HEK293T (cell line): ENCODE results near the gene JARID2.

Source experiments
- CTCF ChIA-PET: fragments of 350-600 bp; formaldehyde crosslinking; extraction: SDS; loops from one replicate; lab custom pipeline; 2021; ENCODE audit warnings: antibody characterized with exemption, inconsistent platforms; lab: Yijun Ruan, JAX
- POLR2A ChIA-PET: fragments of 350-600 bp; formaldehyde crosslinking; extraction: SDS; loops from one replicate; lab custom pipeline; 2020; ENCODE audit warnings: antibody characterized with exemption, inconsistent platforms; lab: Yijun Ruan, JAX
- DNase-seq: peaks from one replicate; pipeline ENCODE4 v3.0.0; 2012; ENCODE audit warnings: mixed read lengths; ENCODE audit errors: extremely low spot score
- ARNT ChIP-seq: fragments of 450-650 bp; IDR thresholded peaks from 2 replicates; pipeline ENCODE4 v1.6.1; 2017; ENCODE audit warnings: mild to moderate bottlenecking
- BHLHE40 ChIP-seq: fragments of 450-650 bp; IDR thresholded peaks from 2 replicates; pipeline ENCODE4 v1.6.1; 2016; ENCODE audit warnings: mild to moderate bottlenecking, moderate library complexity, borderline replicate concordance
- CTBP1 ChIP-seq: fragments of 450-650 bp; IDR thresholded peaks from 2 replicates; pipeline ENCODE4 v1.6.1; 2016; ENCODE audit warnings: borderline replicate concordance
- ELF4 ChIP-seq: fragments of 450-650 bp; IDR thresholded peaks from 2 replicates; pipeline ENCODE4 v1.6.1; 2017; ENCODE audit warnings: antibody characterized with exemption
- FOXA1 ChIP-seq: fragments of 450-650 bp; IDR thresholded peaks from 2 replicates; pipeline ENCODE4 v1.6.1; 2016; ENCODE audit warnings: mild to moderate bottlenecking
- FOXK2 ChIP-seq: fragments of 450-650 bp; IDR thresholded peaks from 2 replicates; pipeline ENCODE4 v1.6.1; 2016; ENCODE audit warnings: mild to moderate bottlenecking
- FOXM1 ChIP-seq: fragments of 450-650 bp; IDR thresholded peaks from 2 replicates; pipeline ENCODE4 v1.6.1; 2017; ENCODE audit warnings: mild to moderate bottlenecking, borderline replicate concordance
- HDGF ChIP-seq: fragments of 450-650 bp; IDR thresholded peaks from 2 replicates; pipeline ENCODE4 v1.6.1; 2017; ENCODE audit warnings: antibody characterized with exemption, borderline replicate concordance
- L3MBTL2 ChIP-seq: fragments of 450-650 bp; conservative IDR thresholded peaks from 2 replicates; pipeline ENCODE4 v1.6.1; 2016; ENCODE audit warnings: mild to moderate bottlenecking
- LEF1 ChIP-seq: fragments of 450-650 bp; IDR thresholded peaks from 2 replicates; pipeline ENCODE4 v1.6.1; 2017; ENCODE audit warnings: mild to moderate bottlenecking, borderline replicate concordance
- NFRKB ChIP-seq: fragments of 450-650 bp; IDR thresholded peaks from 2 replicates; pipeline ENCODE4 v1.6.1; 2016; ENCODE audit warnings: mild to moderate bottlenecking, moderate library complexity
- PKNOX1 ChIP-seq: fragments of 450-650 bp; IDR thresholded peaks from 2 replicates; pipeline ENCODE4 v1.6.1; 2016
- SP1 ChIP-seq: fragments of 450-650 bp; IDR thresholded peaks from 2 replicates; pipeline ENCODE4 v1.6.1; 2017
- SUZ12 ChIP-seq: fragments of 450-650 bp; IDR thresholded peaks from 2 replicates; pipeline ENCODE4 v1.6.1; 2016; ENCODE audit warnings: mild to moderate bottlenecking
- TARDBP ChIP-seq: fragments of 450-650 bp; IDR thresholded peaks from 2 replicates; pipeline ENCODE4 v1.6.1; 2016
- ZNF384 ChIP-seq: fragments of 450-650 bp; IDR thresholded peaks from 2 replicates; pipeline ENCODE4 v1.6.1; 2016

The JARID2 gene

DNA sequence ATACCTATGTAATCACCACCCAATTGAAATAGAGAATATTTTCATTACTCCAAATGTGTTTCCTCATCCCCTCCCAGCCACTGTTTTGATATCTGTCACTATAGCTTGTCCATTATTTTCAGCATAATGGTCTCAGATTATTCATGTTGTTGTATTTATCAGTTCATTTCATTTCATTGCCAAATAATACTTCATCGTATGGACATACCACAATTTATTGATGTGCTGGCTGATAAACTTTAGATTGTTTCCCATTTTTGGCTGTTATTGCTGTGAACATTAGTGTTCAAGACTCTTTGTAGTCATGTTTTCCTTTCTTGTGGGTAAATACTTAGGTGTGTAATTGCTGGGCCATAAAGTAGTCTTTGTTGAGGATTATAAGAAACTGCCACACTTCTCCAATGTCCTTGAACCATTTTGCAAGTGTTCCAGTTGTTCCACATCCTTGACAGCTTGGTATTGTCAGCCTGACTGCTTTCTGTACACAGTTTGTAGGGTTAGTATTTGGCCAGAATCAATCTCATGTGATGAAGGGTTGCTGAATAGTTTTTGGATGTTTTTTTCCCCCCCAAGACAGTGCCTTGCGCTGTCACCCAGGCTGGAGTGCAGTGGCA lies 44.3 kb downstream of the JARID2 start:
- no peak for TF ChIP-seq FOXK2
- TF ChIP-seq ARNT = no peak
- no peak for TF ChIP-seq LEF1
- no peak for TF ChIP-seq HDGF
- TF ChIP-seq L3MBTL2 = no peak
- no peak for TF ChIP-seq FOXA1
- TF ChIP-seq BHLHE40 = no peak
- no peak for TF ChIP-seq FOXM1
- TF ChIP-seq TARDBP = no peak
- no peak for TF ChIP-seq SUZ12
- no peak for TF ChIP-seq NFRKB
- no peak for TF ChIP-seq ZNF384
- no peak for TF ChIP-seq ELF4
- TF ChIP-seq PKNOX1 = no peak
- TF ChIP-seq SP1 = no peak
- TF ChIP-seq CTBP1 = no peak
- no peak for DNase-seq
- CTCF ChIA-PET = interaction anchor here (0.6 kb wide), 1 partner anchor 322 kb away, joined by 3 read pairs; no protein-coding TSS in a partner anchor
- POLR2A ChIA-PET = no interaction called here

DNA sequence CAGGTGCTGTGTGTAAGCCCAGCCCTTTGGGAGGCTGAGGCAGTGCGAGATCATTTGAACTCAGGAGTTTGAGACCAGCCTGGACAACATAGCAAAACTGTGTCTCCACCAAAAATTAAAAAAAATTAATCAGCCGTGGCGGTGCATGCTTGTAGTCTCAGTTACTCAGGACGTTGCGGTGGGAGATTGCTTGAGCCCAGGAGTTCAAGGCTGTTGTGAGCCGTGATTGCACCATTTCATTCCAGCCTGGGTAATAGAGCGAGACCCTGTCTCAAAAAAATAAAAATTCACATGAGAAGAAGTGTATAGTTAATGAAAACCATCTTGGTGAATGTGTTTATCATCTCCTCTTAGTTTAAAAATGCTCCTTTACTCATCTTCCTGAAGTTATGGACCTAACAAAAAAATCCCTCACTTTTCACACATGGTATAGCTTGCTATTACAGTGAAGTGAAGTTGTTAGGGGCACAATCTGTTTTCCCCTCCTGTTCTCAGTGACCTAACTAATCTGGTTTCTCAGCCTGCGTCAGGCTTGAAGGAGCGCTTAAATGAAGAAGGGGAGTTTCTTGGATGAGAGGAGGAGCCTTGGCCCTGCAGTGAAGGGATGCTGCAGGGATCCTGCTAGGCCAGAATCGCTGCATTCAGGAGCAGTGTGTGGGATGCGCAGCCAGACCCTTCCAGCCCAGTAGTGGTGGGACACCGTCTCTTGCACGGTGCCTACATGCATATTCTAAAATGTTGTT lies 45.3 kb downstream of the JARID2 start:
- ChIA-PET CTCF (no interaction called here), POLR2A (no interaction called here)
- no peak for DNase-seq
- TF ChIP-seq ARNT = no peak
- TF ChIP-seq LEF1 = no peak
- TF ChIP-seq TARDBP = no peak
- TF ChIP-seq FOXK2 = no peak
- TF ChIP-seq NFRKB = no peak
- no peak for TF ChIP-seq ELF4
- no peak for TF ChIP-seq L3MBTL2
- no peak for TF ChIP-seq FOXM1
- TF ChIP-seq BHLHE40 = no peak
- no peak for TF ChIP-seq SP1
- TF ChIP-seq ZNF384 = no peak
- TF ChIP-seq HDGF = no peak

GRCh38 chr6:15292721-15293302 lies 46.9 kb downstream of the JARID2 start:
- ChIA-PET POLR2A (no interaction called here), CTCF (no interaction called here)
- no peak for DNase-seq
- TF ChIP-seq LEF1 (no peak), ARNT (no peak), FOXK2 (no peak), HDGF (no peak), ZNF384 (no peak), L3MBTL2 (no peak), BHLHE40 (no peak)

DNA sequence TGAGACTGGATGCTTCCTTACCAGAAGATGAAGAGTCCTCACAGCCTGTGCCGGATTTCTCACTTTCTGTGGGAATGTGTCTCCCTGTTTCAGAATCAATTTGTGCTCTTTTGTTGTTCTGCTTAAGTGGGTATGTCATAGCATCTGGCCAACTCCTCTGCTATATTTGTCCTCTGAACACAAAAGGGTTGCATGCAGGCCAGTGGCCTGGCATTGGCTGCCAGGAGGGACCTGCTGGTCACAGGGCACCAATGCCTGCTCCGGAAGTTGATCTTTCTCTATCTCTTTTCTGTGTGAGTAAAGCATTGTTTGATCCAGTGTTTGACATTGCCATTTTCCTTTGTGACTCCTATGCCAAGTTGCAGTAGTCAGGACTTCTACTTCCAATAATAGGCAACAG lies 47.8 kb downstream of the JARID2 start:
- no peak for DNase-seq
- ChIA-PET CTCF (no interaction called here), POLR2A (no interaction called here)
- no peak for TF ChIP-seq PKNOX1
- TF ChIP-seq FOXA1 = no peak
- TF ChIP-seq BHLHE40 = no peak
- TF ChIP-seq ZNF384 = no peak
- no peak for TF ChIP-seq L3MBTL2
- TF ChIP-seq SP1 = no peak
- no peak for TF ChIP-seq FOXK2
- TF ChIP-seq ARNT = no peak
- no peak for TF ChIP-seq HDGF
- no peak for TF ChIP-seq NFRKB
- no peak for TF ChIP-seq TARDBP
- TF ChIP-seq CTBP1 = no peak
- no peak for TF ChIP-seq FOXM1
- no peak for TF ChIP-seq ELF4
- TF ChIP-seq LEF1 = no peak
- no peak for TF ChIP-seq SUZ12

DNA sequence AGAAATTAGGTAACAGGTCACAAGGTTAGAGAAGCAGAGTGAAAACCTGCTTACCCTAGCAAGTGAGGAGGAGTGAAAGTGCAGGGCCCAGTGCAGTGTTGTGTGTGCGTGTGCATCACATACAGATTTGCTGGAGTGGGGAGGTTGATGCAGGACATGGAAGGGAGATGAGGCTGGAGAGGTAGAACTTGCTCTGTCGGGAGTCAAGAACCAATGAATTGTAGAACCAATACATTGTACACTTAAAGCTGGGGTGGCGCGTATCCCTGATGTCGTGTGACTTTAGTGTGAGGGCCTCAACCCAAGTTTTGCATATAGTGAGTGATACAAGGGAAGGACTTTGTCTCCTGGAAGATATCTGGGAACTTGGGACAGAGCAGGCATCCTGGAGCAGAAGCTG lies 48.6 kb downstream of the JARID2 start:
- TF ChIP-seq LEF1 = no peak
- TF ChIP-seq TARDBP = no peak
- TF ChIP-seq ELF4 = no peak
- no peak for TF ChIP-seq NFRKB
- no peak for TF ChIP-seq SUZ12
- ChIA-PET POLR2A (no interaction called here), CTCF (interaction anchor here (0.6 kb wide), 1 partner anchor 96 kb away, joined by 4 read pairs; no protein-coding TSS in a partner anchor)
- DNase-seq = no peak

DNA sequence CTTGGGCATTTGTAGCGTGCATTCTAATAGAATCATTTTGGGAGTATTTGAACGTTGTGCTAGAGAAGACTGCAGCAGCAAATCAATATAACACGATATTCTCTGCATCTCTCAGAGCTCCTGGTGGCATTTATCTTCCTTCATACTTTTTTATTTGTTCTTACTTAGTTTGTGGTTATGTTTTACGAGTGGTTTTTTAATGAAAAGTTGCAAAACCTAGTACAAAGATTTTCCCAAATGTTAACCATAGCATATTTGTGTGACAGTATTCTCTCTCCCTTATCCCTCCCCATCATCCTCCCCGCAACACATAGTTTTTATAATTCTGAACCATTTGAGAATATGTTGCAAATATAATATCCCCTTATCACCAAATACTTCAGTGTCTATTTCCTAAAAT lies 50.4 kb downstream of the JARID2 start:
- no peak for DNase-seq
- CTCF ChIA-PET = no interaction called here
- POLR2A ChIA-PET = no interaction called here
- TF ChIP-seq L3MBTL2 = no peak
- no peak for TF ChIP-seq ELF4
- no peak for TF ChIP-seq HDGF
- TF ChIP-seq ZNF384 = no peak
- TF ChIP-seq SUZ12 = no peak
- TF ChIP-seq ARNT = no peak
- no peak for TF ChIP-seq FOXK2
- TF ChIP-seq LEF1 = no peak
- TF ChIP-seq TARDBP = no peak
- TF ChIP-seq PKNOX1 = no peak
- TF ChIP-seq FOXM1 = no peak
- no peak for TF ChIP-seq CTBP1
